ENCODE results near the gene STX11. TPM values are rescaled to one million over a fixed set of nuclear protein-coding genes. Genes with fewer than 3 reads are reported as not detected.

The STX11 gene
- total and polyA plus RNA-seq, 2 of the 13 experiments (the other 11 are each of a cell fraction or from before 2014, with no cell fraction given) = 0.03 TPM; not detected in 1

DNA sequence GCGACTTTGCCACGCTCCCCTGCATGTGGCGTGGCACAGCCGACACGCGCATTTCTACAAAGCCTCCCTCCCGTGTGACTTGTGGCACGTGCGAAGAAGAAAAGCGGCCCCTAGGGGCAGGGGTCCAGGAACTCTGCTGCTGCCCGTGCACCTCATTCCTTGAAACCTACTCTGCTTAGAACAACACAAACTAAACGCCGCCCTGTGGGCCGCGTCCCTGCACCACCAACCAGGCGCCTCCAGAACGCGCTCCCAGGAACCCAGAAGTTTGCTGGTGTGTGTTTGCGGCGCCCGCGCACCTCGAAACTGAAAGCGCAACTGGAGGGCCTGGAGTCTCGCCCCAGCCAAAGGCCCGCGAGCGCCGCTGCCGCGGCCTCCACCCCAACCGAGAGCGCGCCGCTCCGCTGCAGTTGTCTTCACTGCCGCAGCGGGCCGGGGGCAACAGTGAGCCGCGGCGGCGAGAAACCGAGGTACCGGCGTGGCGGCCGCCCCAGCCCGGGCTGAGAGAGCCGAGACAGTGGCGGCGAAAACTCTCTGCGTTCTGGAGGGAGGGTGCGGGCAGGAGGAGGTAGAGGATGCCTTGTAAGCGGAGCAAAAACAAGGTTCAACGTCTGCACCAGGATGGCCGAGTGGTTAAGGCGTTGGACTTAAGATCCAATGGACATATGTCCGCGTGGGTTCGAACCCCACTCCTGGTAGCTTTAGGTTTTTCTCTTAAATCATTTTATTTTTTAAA lies 65.8 kb downstream of the STX11 start (continued):
- TF ChIP-seq, protein P1, sequence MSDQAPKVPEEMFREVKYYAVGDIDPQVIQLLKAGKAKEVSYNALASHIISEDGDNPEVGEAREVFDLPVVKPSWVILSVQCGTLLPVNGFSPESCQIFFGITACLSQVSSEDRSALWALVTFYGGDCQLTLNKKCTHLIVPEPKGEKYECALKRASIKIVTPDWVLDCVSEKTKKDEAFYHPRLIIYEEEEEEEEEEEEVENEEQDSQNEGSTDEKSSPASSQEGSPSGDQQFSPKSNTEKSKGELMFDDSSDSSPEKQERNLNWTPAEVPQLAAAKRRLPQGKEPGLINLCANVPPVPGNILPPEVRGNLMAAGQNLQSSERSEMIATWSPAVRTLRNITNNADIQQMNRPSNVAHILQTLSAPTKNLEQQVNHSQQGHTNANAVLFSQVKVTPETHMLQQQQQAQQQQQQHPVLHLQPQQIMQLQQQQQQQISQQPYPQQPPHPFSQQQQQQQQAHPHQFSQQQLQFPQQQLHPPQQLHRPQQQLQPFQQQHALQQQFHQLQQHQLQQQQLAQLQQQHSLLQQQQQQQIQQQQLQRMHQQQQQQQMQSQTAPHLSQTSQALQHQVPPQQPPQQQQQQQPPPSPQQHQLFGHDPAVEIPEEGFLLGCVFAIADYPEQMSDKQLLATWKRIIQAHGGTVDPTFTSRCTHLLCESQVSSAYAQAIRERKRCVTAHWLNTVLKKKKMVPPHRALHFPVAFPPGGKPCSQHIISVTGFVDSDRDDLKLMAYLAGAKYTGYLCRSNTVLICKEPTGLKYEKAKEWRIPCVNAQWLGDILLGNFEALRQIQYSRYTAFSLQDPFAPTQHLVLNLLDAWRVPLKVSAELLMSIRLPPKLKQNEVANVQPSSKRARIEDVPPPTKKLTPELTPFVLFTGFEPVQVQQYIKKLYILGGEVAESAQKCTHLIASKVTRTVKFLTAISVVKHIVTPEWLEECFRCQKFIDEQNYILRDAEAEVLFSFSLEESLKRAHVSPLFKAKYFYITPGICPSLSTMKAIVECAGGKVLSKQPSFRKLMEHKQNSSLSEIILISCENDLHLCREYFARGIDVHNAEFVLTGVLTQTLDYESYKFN (CRISPR knock-in tag; conservative IDR thresholded peaks at IDR 0.05) = peak; percentile 56; the same call in 1 of the 2 replicates
- peak; percentile 67; the same call in 1 of the 2 replicates for TF ChIP-seq ZBTB7A (CRISPR knock-in tag; IDR thresholded peaks at IDR 0.05)
- TF ChIP-seq ZNF501 (CRISPR knock-in tag; IDR thresholded peaks at IDR 0.05) = peak; percentile 100
- peak; percentile 90 for TF ChIP-seq HNRNPLL (IDR thresholded peaks at IDR 0.05; ENCODE audit: low read depth, low read length, poor library complexity, severe bottlenecking)
- peak; percentile 88 for TF ChIP-seq RBFOX2 (IDR thresholded peaks at IDR 0.05; ENCODE audit: low read depth, low read length)
- peak; percentile 77 for TF ChIP-seq NFIC (IDR thresholded peaks at IDR 0.05; ENCODE audit: low read length)
- 0 out of 2 replicates have a peak, but pooled peaks have one; percentile 42 for TF ChIP-seq ZNF652 (CRISPR knock-in tag; IDR thresholded peaks at IDR 0.05; ENCODE audit: borderline replicate concordance, low read depth)
- TF ChIP-seq ZNF44 (CRISPR knock-in tag; IDR thresholded peaks at IDR 0.05) = peak; percentile 65; the same call in 1 of the 2 replicates
- no peak for TF ChIP-seq ARNT (IDR thresholded peaks at IDR 0.05)
- no peak for TF ChIP-seq GABPA (IDR thresholded peaks at IDR 0.05; ENCODE audit: low read depth, low read length)
- no peak for TF ChIP-seq GABPA (CRISPR knock-in tag; IDR thresholded peaks at IDR 0.05; ENCODE audit: low read depth)
- peak; percentile 74; the same call in 1 of the 2 replicates for TF ChIP-seq RELA (CRISPR knock-in tag; IDR thresholded peaks at IDR 0.05)
- TF ChIP-seq BORCS8-MEF2B (CRISPR knock-in tag; IDR thresholded peaks at IDR 0.05) = peak; percentile 95
- peak; percentile 100 for TF ChIP-seq MAF1 (CRISPR knock-in tag; IDR thresholded peaks at IDR 0.05; ENCODE audit: borderline replicate concordance)
- peak; percentile 88 for TF ChIP-seq ZNF891 (CRISPR knock-in tag; IDR thresholded peaks at IDR 0.05)
- TF ChIP-seq FOXK2 (IDR thresholded peaks at IDR 0.05) = no peak
- no peak for TF ChIP-seq SUZ12 (IDR thresholded peaks at IDR 0.05; ENCODE audit: low read depth, low read length)
- peak; percentile 23 for TF ChIP-seq ZNF335 (CRISPR knock-in tag; IDR thresholded peaks at IDR 0.05)
- TF ChIP-seq ATM (IDR thresholded peaks at IDR 0.05; ENCODE audit: borderline replicate concordance) = no peak
- TF ChIP-seq ZNF292 (CRISPR knock-in tag; IDR thresholded peaks at IDR 0.05; ENCODE audit: borderline replicate concordance, low read depth) = peak; percentile 75; the same call in 1 of the 2 replicates
- no peak for TF ChIP-seq NFIB (CRISPR knock-in tag; IDR thresholded peaks at IDR 0.05; ENCODE audit: borderline replicate concordance)
- peak; percentile 86 for TF ChIP-seq YEATS4 (CRISPR knock-in tag; IDR thresholded peaks at IDR 0.05; ENCODE audit: borderline replicate concordance)
- peak; percentile 74; the same call in 1 of the 2 replicates for TF ChIP-seq ZFP1 (CRISPR knock-in tag; IDR thresholded peaks at IDR 0.05)
- TF ChIP-seq DR1 (CRISPR knock-in tag; IDR thresholded peaks at IDR 0.05) = peak; percentile 70; the same call in 1 of the 2 replicates
- TF ChIP-seq, protein P2, sequence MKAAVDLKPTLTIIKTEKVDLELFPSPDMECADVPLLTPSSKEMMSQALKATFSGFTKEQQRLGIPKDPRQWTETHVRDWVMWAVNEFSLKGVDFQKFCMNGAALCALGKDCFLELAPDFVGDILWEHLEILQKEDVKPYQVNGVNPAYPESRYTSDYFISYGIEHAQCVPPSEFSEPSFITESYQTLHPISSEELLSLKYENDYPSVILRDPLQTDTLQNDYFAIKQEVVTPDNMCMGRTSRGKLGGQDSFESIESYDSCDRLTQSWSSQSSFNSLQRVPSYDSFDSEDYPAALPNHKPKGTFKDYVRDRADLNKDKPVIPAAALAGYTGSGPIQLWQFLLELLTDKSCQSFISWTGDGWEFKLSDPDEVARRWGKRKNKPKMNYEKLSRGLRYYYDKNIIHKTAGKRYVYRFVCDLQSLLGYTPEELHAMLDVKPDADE (CRISPR knock-in tag; IDR thresholded peaks at IDR 0.05) = peak; percentile 60; the same call in 1 of the 2 replicates
- TF ChIP-seq ZFP37 (CRISPR knock-in tag; IDR thresholded peaks at IDR 0.05; ENCODE audit: borderline replicate concordance) = peak; percentile 81
- TF ChIP-seq ZNF34 (CRISPR knock-in tag; IDR thresholded peaks at IDR 0.05; ENCODE audit: borderline replicate concordance) = peak; percentile 83
- peak; percentile 85 for TF ChIP-seq ZNF670 (CRISPR knock-in tag; IDR thresholded peaks at IDR 0.05; ENCODE audit: borderline replicate concordance)
- no peak for TF ChIP-seq MATR3 (CRISPR knock-in tag; IDR thresholded peaks at IDR 0.05)

Measured in HepG2 (cell line).